SU-DHL-6 (cell line): ENCODE data around the gene DOK6.

Experiments
- H2AFZ ChIP-seq: fragments of 200-600 bp; sonication (generic); 2 replicates; pipeline ENCODE4 v1.6.1; 2014; ENCODE audit warnings: low read depth, mild to moderate bottlenecking, moderate library complexity, mixed read lengths, antibody characterized with exemption, low read length; ENCODE audit not compliant: severe bottlenecking
- H3F3A ChIP-seq: fragments of 200-600 bp; shearing (Covaris generic); 2 replicates; pipeline ENCODE4 v1.6.0; 2016; ENCODE audit warnings: antibody characterized with exemption, mild to moderate bottlenecking; ENCODE audit not compliant: insufficient read depth
- H3K27ac ChIP-seq: fragments of 200-600 bp; sonication (generic); 2 replicates; pipeline ENCODE4 v1.5.1; 2016; ENCODE audit warnings: low read depth, mild to moderate bottlenecking, low read length, moderate library complexity, mixed read lengths
- H3K27me3 ChIP-seq: fragments of 200-600 bp; sonication (generic), shearing (Covaris generic); 2 replicates; pipeline ENCODE4 v1.6.0; 2014; ENCODE audit warnings: mild to moderate bottlenecking, low read length
- H3K36me3 ChIP-seq: fragments of 200-600 bp; sonication (generic); 2 replicates; pipeline ENCODE4 v1.6.1; 2014; ENCODE audit warnings: mild to moderate bottlenecking, low read length, mixed read lengths
- H3K4me2 ChIP-seq: fragments of 300-600, 200-600 bp; shearing (Covaris generic), sonication (generic); 2 replicates; pipeline ENCODE4 v1.6.0; 2014; ENCODE audit warnings: low read length, low read depth, mild to moderate bottlenecking; ENCODE audit not compliant: poor library complexity, severe bottlenecking
- H3K4me3 ChIP-seq: fragments of 200-600 bp; sonication (generic); 2 replicates; pipeline ENCODE4 v1.5.1; 2014; ENCODE audit warnings: antibody characterized with exemption, low read length, mild to moderate bottlenecking, mixed read lengths; ENCODE audit not compliant: insufficient read depth, poor library complexity, severe bottlenecking
- H3K79me2 ChIP-seq: fragments of 200-600 bp; sonication (generic); 2 replicates; pipeline ENCODE4 v1.6.1; 2014; ENCODE audit warnings: mild to moderate bottlenecking, low read length, moderate library complexity; ENCODE audit not compliant: insufficient read depth
- H3K9ac ChIP-seq: fragments of 200-600 bp; sonication (generic); 2 replicates; pipeline ENCODE4 v1.7.0; 2014; ENCODE audit warnings: mild to moderate bottlenecking, low read length
- H3K9me2 ChIP-seq: fragments of 200-600 bp; sonication (generic); replicated peaks from 2 replicates; pipeline ENCODE4 v1.6.1; 2014; ENCODE audit warnings: low read length; ENCODE audit not compliant: insufficient read depth
- H3K9me3 ChIP-seq: fragments of 200-600 bp; sonication (generic); 2 replicates; pipeline ENCODE4 v1.6.1; 2014; ENCODE audit warnings: low read length, mixed read lengths; ENCODE audit not compliant: insufficient read depth
- H4K20me1 ChIP-seq: fragments of 200-600 bp; sonication (generic); 2 replicates; pipeline ENCODE4 v1.6.1; 2014; ENCODE audit warnings: low read depth, mild to moderate bottlenecking, antibody characterized with exemption, low read length, moderate library complexity, mixed read lengths
- EZH2phosphoT487 ChIP-seq: fragments of 200-600 bp; sonication (generic), shearing (Covaris generic); conservative IDR thresholded peaks from 2 replicates; pipeline ENCODE4 v1.6.1; 2018; ENCODE audit warnings: mild to moderate bottlenecking, antibody characterized with exemption, low read length, moderate library complexity, mixed read lengths
- TF ChIP-seq, protein P1 (sequence below): fragments of 200-600 bp; sonication (generic); IDR thresholded peaks from one replicate; pipeline ENCODE4 v1.5.1; 2017; ENCODE audit warnings: antibody characterized with exemption, mild to moderate bottlenecking, low read length, moderate library complexity; ENCODE audit not compliant: insufficient read depth, poor library complexity, severe bottlenecking

The DOK6 gene

DNA sequence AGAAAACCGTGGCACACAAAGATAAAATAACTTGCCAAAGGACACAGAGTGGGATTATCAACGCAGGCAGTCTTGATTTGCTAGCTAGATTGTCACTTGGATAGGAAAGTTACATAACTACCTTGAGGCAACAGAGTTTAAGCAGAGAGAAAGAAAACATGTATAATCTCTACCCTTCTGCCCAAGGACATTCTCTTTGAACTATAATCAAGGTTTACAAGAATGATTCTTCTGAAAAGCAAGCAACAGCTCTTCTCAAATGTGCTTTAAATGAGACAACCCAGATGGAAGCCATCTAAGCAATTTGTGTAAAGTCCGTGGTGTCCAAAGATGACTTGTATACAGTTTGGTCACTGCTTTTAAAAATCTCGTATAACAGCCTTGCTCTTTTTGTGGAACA is 369.6 kb downstream of the DOK6 start:
- H4K20me1 ChIP-seq, result no peaks in the 10 kb centered on the region
- no peaks in the 10 kb centered on the region for H3K9me2 ChIP-seq
- H3K9me3 ChIP-seq, result no peaks in the 10 kb centered on the region
- TF ChIP-seq, protein P1, sequence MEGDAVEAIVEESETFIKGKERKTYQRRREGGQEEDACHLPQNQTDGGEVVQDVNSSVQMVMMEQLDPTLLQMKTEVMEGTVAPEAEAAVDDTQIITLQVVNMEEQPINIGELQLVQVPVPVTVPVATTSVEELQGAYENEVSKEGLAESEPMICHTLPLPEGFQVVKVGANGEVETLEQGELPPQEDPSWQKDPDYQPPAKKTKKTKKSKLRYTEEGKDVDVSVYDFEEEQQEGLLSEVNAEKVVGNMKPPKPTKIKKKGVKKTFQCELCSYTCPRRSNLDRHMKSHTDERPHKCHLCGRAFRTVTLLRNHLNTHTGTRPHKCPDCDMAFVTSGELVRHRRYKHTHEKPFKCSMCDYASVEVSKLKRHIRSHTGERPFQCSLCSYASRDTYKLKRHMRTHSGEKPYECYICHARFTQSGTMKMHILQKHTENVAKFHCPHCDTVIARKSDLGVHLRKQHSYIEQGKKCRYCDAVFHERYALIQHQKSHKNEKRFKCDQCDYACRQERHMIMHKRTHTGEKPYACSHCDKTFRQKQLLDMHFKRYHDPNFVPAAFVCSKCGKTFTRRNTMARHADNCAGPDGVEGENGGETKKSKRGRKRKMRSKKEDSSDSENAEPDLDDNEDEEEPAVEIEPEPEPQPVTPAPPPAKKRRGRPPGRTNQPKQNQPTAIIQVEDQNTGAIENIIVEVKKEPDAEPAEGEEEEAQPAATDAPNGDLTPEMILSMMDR, result no peak
- TF ChIP-seq EZH2phosphoT487, result no peak
- no peaks in the 10 kb centered on the region for H3K27me3 ChIP-seq
- no peak overlapping the region for H3K4me2 ChIP-seq
- H3K4me3 ChIP-seq, result no peak overlapping the region
- no peaks in the 10 kb centered on the region for H3K36me3 ChIP-seq
- no peak overlapping the region for H3K9ac ChIP-seq
- no peak overlapping the region for H3K27ac ChIP-seq
- H3F3A ChIP-seq, result no peaks in the 10 kb centered on the region
- no peaks in the 10 kb centered on the region for H3K79me2 ChIP-seq
- no peak overlapping the region for H2AFZ ChIP-seq

DNA sequence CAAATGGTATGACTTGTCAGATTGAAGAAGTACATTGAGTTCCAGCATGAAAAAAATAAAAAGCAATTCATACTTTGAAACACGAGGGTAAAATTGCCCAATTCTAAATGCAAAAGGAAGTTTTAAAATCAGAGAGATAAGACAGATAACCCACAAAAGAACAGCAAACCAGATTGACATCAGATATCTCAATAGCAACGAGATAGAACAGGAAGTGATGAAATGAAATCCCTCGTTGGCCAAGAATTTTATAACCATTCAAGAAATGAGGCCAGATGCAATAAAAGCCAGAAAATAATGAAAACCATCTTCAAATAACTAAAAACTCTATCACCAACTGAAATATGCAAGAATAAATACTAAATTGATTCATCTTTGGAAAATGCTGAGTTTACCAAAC is 374.1 kb downstream of the DOK6 start:
- TF ChIP-seq, protein P1, result no peak
- TF ChIP-seq EZH2phosphoT487, result no peak
- no peaks in the 10 kb centered on the region for H3K9me2 ChIP-seq
- H3K4me3 ChIP-seq, result no peak overlapping the region
- H3F3A ChIP-seq, result no peaks in the 10 kb centered on the region
- no peak overlapping the region for H3K9ac ChIP-seq
- no peaks in the 10 kb centered on the region for H3K27me3 ChIP-seq
- no peak overlapping the region for H2AFZ ChIP-seq
- no peak overlapping the region for H3K4me2 ChIP-seq
- no peaks in the 10 kb centered on the region for H3K36me3 ChIP-seq
- H3K9me3 ChIP-seq, result no peaks in the 10 kb centered on the region
- no peaks in the 10 kb centered on the region for H3K79me2 ChIP-seq
- H4K20me1 ChIP-seq, result no peaks in the 10 kb centered on the region
- H3K27ac ChIP-seq, result no peak overlapping the region

DNA sequence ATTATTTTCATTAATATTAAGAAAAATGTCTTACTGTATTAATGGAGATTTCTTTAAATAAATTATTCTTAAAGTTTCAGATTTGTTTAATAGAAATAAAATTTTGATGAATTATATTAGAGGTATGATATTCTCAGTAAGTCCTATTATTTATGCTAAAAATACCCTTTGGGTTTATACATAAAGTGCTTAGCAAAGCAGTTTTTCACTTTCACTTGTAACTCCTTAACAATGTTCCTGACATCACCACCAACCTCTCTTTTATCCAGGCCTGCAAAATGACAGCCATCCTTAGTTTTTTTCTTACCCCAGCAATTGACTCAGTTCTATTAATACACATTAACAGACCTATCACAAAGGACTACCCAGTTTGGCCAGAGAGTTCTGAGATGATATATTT is 376.6 kb downstream of the DOK6 start:
- Histone ChIP-seq H3F3A (no peaks in the 10 kb centered on the region), H3K9ac (no peak overlapping the region)
- TF ChIP-seq, protein P1, result no peak
- no peak for TF ChIP-seq EZH2phosphoT487

More for the DNA sequence above, 376.6 kb downstream of the DOK6 start:
- no peaks in the 10 kb centered on the region for H4K20me1 ChIP-seq
- H2AFZ ChIP-seq, result no peak overlapping the region
- H3K4me3 ChIP-seq, result no peak overlapping the region
- no peaks in the 10 kb centered on the region for H3K9me2 ChIP-seq
- H3K9me3 ChIP-seq, result no peaks in the 10 kb centered on the region
- H3K79me2 ChIP-seq, result no peaks in the 10 kb centered on the region
- H3K27ac ChIP-seq, result no peak overlapping the region
- no peak overlapping the region for H3K4me2 ChIP-seq
- no peaks in the 10 kb centered on the region for H3K27me3 ChIP-seq
- H3K36me3 ChIP-seq, result no peaks in the 10 kb centered on the region
